ENCODE data around the gene AP2A2. TPM values are rescaled to one million over a fixed set of nuclear protein-coding genes. Genes with fewer than 3 reads are reported as not detected.

The AP2A2 gene
- total RNA-seq, 2 donors from 2014 or later, result 58.1 to 58.6 TPM

GRCh38 chr11:914747-915501 lies 10.7 kb upstream of the AP2A2 start:
- DNase-seq, result peak; percentile 65
- intact Hi-C loops (cut with DNase I), result no loop called here
- ATAC-seq, result peak in 1 of 2 donors; percentile 29

GRCh38 chr11:917426-917825 lies 8.2 kb upstream of the AP2A2 start:
- intact Hi-C loops (cut with DNase I), result no loop called here
- no peak for ATAC-seq
- no peak for DNase-seq

GRCh38 chr11:921921-922678 lies 3.6 kb upstream of the AP2A2 start:
- intact Hi-C loops (cut with DNase I), result loop anchor here in 1 of 2 donors (10.0 kb wide), 1 partner anchor 133 kb away; no protein-coding TSS in a partner anchor
- no peak for DNase-seq
- ATAC-seq, result no peak

GRCh38 chr11:923691-924405 lies 1.8 kb upstream of the AP2A2 start:
- ATAC-seq (no peak), DNase-seq (no peak)
- intact Hi-C loops (cut with DNase I), result loop anchor here in 1 of 2 donors (10.0 kb wide), 1 partner anchor 131 kb away; no protein-coding TSS in a partner anchor

- peak in 1 of 2 donors; percentile 1 for ATAC-seq
- intact Hi-C loops (cut with DNase I), result loop anchor here in 1 of 2 donors (10.0 kb wide), 1 partner anchor 130 kb away; no protein-coding TSS in a partner anchor
- peak; percentile 40 for DNase-seq
Measured at GRCh38 chr11:924406-925157, 1.1 kb upstream of the AP2A2 start.

- ATAC-seq, result peak in 1 of 2 donors; percentile 6
- intact Hi-C loops (cut with DNase I), result loop anchor here in 1 of 2 donors (10.0 kb wide), 1 partner anchor 130 kb away; no protein-coding TSS in a partner anchor
- peak; percentile 52 for DNase-seq
Measured at GRCh38 chr11:925158-925495, 543 bp upstream of the AP2A2 start.

GRCh38 chr11:926341-926916 lies 759 bp downstream of the AP2A2 start:
- peak; percentile 70 for DNase-seq
- intact Hi-C loops (cut with DNase I), result loop anchor here in 1 of 2 donors (10.0 kb wide), 1 partner anchor 128 kb away; no protein-coding TSS in a partner anchor
- peak; percentile 39 to 55 for ATAC-seq

- no peak for DNase-seq
- ATAC-seq, result no peak
- intact Hi-C loops (cut with DNase I), result loop anchor here in 1 of 2 donors (10.0 kb wide), 1 partner anchor 127 kb away; no protein-coding TSS in a partner anchor
Measured at GRCh38 chr11:927871-928270, 2.2 kb downstream of the AP2A2 start.

- ATAC-seq, result no peak
- DNase-seq, result no peak
- intact Hi-C loops (cut with DNase I), result loop anchor here in 1 of 2 donors (10.0 kb wide), 1 partner anchor 126 kb away; no protein-coding TSS in a partner anchor
Measured at GRCh38 chr11:928786-929185, 3.1 kb downstream of the AP2A2 start.

- DNase-seq (no peak), ATAC-seq (no peak)
- intact Hi-C loops (cut with DNase I), result loop anchor here in 1 of 2 donors (10.0 kb wide), 1 partner anchor 125 kb away; no protein-coding TSS in a partner anchor
Measured at GRCh38 chr11:929405-929804, 3.7 kb downstream of the AP2A2 start.

GRCh38 chr11:931385-931784 lies 5.7 kb downstream of the AP2A2 start:
- DNase-seq (no peak), ATAC-seq (peak in 1 of 2 donors; percentile 11)
- intact Hi-C loops (cut with DNase I), result no loop called here

- intact Hi-C loops (cut with DNase I), result no loop called here
- ATAC-seq (peak; percentile 64 to 68), DNase-seq (peak; percentile 16)
Measured at GRCh38 chr11:932435-932834, 6.8 kb downstream of the AP2A2 start.

- peak; percentile 24 to 28 for ATAC-seq
Measured at GRCh38 chr11:933142-933851, 7.6 kb downstream of the AP2A2 start.

GRCh38 chr11:933936-934335 lies 8.3 kb downstream of the AP2A2 start:
- intact Hi-C loops (cut with DNase I), result no loop called here
- ATAC-seq (peak in 1 of 2 donors; percentile 4), DNase-seq (peak; percentile 10)

More at GRCh38 chr11:933142-933851, 7.6 kb downstream of the AP2A2 start:
- intact Hi-C loops (cut with DNase I), result no loop called here
- peak; percentile 24 for DNase-seq

- DNase-seq (no peak), ATAC-seq (no peak)
- intact Hi-C loops (cut with DNase I), result no loop called here
Measured at GRCh38 chr11:934527-934926, 8.9 kb downstream of the AP2A2 start.

GRCh38 chr11:936199-936598 lies 10.5 kb downstream of the AP2A2 start:
- intact Hi-C loops (cut with DNase I), result no loop called here
- no peak for DNase-seq
- no peak for ATAC-seq

GRCh38 chr11:937841-938261 lies 12.2 kb downstream of the AP2A2 start:
- ATAC-seq (no peak), DNase-seq (no peak)
- intact Hi-C loops (cut with DNase I), result no loop called here

Measured in left cardiac atrium (tissue), 4 donors.